ENCODE results near the gene RETNLB.

The RETNLB gene, protein sequence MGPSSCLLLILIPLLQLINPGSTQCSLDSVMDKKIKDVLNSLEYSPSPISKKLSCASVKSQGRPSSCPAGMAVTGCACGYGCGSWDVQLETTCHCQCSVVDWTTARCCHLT

GRCh38 chr3:108757404-108757982 lies at the start of gene RETNLB:
Gene RETNLB, minus strand, starts transcription at chr3:108757410. Its CDS starts 225 bp downstream, at chr3:108757185.
- no peak for DNase-seq (ENCODE audit: low read depth in 2 of 2)

DNA sequence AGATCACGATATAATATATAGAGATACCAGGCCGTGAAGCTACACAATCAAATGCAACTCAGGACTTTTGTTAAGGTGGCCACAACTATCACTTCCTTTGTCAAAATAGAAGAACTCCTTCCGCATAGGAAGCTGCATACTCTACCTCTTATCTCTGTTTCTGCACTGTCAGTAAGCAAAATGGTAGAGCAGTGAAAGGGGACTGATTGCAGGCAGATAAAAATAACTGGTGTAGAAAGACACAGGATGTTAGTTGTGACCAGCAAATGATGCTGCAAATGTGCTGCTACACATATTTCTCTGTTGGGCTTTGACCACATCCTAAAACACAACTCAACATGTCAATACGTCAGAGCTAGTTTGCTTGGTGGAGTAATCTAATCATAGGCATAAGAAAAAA lies 49.1 kb upstream of the RETNLB start:
- no peak for DNase-seq (ENCODE audit: low read depth in 2 of 2)

GRCh38 chr3:108804966-108805365 lies 47.8 kb upstream of the RETNLB start:
- no peak for DNase-seq (ENCODE audit: low read depth in 2 of 2)

DNA sequence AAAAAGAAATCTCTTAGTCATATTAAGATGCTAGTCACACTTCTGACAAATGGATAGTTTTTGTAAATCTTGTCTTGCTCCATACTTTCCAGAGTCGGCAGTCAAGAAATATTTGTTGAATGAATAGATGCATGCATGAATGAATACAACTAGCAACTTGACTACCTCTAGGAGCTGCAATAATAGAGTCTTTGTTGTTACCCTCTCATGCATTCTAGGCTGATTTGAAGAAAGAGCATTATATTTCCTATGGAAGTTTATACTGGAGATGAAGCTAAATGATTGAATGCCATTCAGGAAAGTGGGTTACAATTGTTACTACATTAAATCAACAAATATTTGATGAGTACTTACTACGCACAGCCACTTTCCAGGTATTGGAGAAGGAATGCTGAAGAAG lies 47.2 kb upstream of the RETNLB start:
- DNase-seq (ENCODE audit: low read depth in 2 of 2): no peak

- no peak for DNase-seq (ENCODE audit: low read depth in 2 of 2)
These were observed 34.3 kb upstream of the RETNLB start for GRCh38 chr3:108791473-108791872.

GRCh38 chr3:108780235-108780634 lies 23.0 kb upstream of the RETNLB start:
- no peak for DNase-seq (ENCODE audit: low read depth in 2 of 2)

DNA sequence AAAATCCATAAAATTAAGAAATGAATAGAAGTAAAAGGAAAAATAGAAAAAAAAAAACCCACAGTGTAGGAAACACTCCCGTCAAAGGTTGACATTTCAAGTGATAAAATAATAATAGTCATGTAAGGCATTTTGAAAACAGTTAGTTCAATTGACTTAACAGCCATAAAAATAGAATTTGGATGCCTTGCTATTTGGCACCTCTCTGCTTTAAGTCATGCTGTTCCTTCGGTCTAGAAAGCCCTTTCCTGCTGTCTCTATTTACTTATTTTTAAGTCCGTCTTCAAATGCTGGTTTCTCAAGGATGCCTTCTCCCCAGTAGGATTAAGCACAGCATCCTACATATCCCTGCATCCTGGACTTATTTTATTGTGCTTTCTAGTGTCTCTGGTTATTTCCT lies 22.3 kb upstream of the RETNLB start:
- no peak for DNase-seq (ENCODE audit: low read depth in 2 of 2)

DNA sequence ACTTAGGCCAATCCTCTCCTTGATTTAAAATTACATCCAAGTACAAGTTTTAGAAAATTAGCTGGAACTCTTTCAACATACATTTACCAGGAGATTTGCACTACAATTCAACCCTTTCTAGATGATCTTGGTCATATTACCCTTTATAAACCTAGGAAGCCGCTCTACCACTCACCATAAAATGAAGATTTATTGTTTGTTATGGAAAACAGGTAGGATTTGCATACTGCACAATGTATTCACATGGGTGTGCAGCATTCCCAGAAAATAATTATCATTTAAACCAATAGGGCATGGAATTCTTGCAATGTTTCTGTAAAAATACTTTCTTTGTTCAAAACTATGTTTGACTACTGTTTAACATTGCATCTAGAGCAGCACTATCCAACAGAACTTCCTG lies 18.4 kb upstream of the RETNLB start:
- no peak for DNase-seq (ENCODE audit: low read depth in 2 of 2)

- DNase-seq (ENCODE audit: low read depth in 2 of 2): no peak
These were observed 10.0 kb upstream of the RETNLB start for GRCh38 chr3:108767253-108767652.

DNA sequence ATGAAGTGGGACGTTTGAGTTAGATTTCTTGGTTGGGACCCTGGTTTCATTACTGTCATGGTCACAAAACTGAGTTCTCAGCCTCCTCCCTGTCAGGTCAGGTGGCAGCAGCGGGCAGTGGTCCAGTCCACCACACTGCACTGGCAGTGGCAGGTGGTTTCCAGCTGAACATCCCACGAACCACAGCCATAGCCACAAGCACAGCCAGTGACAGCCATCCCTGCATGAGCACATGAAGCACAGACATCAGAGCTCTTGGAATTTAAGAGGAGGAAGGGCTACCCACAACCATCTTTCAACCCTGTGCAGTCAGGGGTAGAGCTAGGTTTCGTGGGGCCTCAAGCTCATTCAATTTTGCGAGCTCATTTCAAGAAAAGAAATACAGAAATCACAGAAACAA lies 1.5 kb downstream of the RETNLB start:
- no peak for DNase-seq (ENCODE audit: low read depth in 2 of 2)

GRCh38 chr3:108744762-108745161 lies 12.4 kb downstream of the RETNLB start:
- DNase-seq (ENCODE audit: low read depth in 2 of 2): no peak

- no peak for DNase-seq (ENCODE audit: low read depth in 2 of 2)
These were observed 14.3 kb downstream of the RETNLB start for GRCh38 chr3:108742929-108743328.

DNA sequence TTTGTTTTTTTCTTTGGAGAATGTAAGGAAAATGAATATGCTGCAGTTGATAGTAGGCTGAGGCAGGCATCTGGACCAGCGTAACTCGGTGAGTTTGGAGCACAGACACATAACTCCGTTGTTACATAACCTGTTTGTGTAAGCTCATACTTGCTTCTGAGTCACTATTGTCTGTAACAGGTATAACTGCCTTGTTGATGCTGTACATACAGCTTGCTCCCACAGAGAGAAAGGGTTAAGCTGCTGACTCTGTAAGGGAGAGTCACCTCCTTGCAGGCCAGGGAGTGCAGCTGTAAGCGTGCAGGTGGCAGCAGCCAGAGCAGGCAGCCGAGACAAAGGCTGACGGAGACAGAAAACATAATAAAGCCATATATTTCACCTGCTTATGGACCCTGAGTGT lies 20.4 kb downstream of the RETNLB start:
- no peak for DNase-seq (ENCODE audit: low read depth in 2 of 2)

DNA sequence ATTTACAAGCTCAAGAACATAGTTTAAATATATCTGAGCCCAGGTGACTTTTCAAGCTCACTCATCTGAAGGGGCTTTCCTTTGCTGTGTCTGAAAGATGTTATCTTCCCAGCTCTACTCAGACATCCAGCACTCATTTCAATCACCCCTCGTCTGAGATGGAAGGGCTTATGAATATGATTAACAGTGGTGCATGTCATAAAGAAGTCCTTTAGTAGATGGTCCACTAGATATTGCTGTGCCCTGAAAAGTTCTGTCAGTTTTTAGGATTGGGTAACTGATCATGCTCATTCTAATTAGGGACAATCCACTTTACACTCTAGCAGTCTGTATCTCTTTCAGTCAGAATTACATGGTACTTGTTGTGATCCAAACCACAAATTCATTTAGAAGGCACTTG lies 28.3 kb downstream of the RETNLB start:
- no peak for DNase-seq (ENCODE audit: low read depth in 2 of 2)

GRCh38 chr3:108728105-108728504 lies 29.1 kb downstream of the RETNLB start:
- no peak for DNase-seq (ENCODE audit: low read depth in 2 of 2)

DNA sequence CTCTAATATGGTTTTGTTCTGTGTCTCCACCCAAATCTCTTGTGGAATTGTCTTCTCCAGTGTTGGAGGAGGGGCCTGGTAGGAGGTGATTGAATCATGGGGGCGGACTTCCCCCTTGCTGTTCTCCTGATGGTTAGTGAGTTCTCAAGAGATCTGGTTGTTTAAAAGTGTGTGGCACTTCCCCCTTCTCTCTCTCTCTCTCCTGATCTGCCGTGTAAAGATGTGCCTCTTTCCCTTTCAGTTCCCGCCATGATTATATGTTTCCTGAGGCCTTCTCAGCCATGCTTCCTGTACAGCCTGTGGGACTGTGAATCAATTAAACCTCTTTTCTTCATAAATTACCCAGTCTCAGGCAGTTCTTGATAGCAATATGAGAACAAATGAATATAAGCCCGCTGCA lies 33.1 kb downstream of the RETNLB start:
- no peak for DNase-seq (ENCODE audit: low read depth in 2 of 2)

- no peak for DNase-seq (ENCODE audit: low read depth in 2 of 2)
These were observed 34.5 kb downstream of the RETNLB start for GRCh38 chr3:108722724-108723123.

DNA sequence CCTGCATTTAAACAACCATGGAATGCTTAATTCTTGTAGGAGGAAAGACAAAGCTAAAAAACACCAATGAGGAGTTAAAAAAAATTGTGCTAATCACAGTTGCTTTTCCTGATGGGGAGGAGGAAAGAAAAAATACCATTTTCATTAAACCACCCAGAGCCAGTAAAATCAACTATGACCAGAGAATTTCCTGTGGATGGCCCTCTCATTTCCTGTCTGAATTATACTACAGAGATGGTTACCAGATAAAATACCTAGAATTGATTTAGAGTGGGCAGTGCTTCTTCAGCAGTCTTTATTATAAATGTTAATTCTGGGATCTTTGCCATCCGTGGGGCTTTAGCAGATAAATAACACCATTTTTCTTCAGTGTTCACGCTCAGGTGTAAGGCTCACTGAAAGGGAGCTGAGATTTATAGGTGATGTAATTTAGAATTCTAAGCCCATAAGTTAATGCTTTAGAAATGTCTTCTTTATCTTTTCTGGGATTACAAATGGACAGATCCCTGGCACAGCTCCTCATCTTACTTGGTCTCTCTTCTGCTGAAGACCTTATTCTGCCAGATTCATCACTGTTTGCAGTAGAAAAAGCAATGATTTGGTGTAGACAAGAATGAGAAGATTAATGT lies 37.9 kb downstream of the RETNLB start:
- DNase-seq (ENCODE audit: low read depth in 2 of 2): no peak

GRCh38 chr3:108718454-108718853 lies 38.8 kb downstream of the RETNLB start:
- no peak for DNase-seq (ENCODE audit: low read depth in 2 of 2)

DNA sequence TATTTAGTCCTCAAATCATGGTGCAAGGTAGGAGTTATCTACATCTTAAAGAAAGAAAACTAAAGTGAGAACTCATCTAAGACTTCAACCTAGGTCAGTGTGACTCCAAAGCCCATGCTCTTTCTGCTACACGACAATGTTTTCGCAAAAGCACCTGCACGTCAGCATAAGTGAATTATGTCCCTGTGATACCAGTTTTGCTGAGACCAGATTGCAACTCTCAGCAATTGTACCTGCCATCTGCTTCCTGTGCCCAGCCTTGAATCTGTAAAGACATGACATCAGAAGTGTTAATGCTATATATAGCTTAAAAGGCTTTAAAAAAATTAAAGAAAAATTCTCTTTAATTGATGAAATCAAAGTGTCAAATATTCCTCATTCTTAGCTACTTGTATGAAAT lies 43.4 kb downstream of the RETNLB start:
- no peak for DNase-seq (ENCODE audit: low read depth in 2 of 2)

- DNase-seq (ENCODE audit: low read depth in 2 of 2): no peak
These were observed 44.1 kb downstream of the RETNLB start for GRCh38 chr3:108713009-108713516.
